NCI-H146 (cell line): Measurements from ENCODE around the gene TUBB1.
"Not testable (repeated sequence)": the region's sequence is repeated elsewhere in the genome, so short reads cannot be mapped to it uniquely, and the experiment has no call there.

Experiments used
- DNase-seq: peaks from one replicate; lab custom pipeline; 2025; lab: John Stamatoyannopoulos, UW

TUBB1 gene

DNA sequence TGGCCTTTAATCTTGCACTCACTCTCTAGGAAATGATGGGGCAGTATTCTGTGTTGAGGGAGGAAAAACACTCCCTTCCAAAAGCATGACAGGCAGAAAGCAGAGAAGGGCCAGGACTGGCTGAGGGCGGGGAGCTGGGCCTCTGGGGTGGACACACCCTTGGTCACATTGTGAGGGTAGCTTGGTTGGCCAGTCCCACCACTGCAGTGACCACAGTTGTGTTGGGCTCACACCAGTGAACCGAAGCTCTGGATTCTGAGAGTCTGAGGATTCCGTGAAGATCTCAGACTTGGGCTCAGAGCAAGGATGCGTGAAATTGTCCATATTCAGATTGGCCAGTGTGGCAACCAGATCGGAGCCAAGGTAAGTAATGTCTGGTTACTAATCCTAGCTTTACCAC is at the start of gene TUBB1:
Gene TUBB1 (plus strand): TSS at position 213 of the 400 bp plus-strand sequence. CDS start 94 bp downstream, at position 307.
- DNase-seq = no peak

DNA sequence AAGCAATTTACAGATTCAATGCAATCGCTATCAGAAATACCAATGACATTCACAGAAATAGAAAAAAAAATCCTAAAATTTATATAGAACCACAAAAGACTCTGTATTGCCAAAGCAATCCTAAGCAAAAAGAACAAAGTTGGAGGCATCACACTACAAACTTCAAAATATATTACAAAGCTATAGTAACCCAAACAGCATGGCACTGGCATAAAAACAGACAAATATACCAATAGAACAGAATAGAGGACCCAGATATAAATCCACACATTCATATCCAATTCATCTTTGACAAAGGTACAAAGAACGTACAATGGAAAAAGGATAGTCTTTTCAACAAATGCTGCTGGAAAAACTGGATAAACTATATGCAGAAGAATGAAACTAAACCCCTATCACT is 49.8 kb upstream of the TUBB1 start:
- no peak for DNase-seq

DNA sequence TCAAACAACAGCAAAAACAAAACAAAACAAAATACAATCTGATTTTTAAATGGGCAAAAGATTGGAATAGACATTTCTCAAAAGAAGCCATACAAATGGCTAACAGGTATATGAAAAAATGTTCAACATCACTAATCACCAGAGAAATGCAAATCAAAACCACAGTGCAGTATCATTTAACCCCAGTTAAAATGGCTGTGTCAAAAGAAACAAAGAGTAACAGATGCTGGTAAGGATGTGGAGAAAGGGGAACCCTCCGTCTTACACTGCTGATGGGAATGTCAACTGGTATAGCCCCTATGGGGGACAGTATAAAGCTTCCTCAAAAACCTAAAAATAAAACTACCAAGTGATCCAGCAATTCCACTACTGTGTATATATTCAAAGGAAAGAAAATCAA is 49.1 kb upstream of the TUBB1 start:
- no peak for DNase-seq

DNA sequence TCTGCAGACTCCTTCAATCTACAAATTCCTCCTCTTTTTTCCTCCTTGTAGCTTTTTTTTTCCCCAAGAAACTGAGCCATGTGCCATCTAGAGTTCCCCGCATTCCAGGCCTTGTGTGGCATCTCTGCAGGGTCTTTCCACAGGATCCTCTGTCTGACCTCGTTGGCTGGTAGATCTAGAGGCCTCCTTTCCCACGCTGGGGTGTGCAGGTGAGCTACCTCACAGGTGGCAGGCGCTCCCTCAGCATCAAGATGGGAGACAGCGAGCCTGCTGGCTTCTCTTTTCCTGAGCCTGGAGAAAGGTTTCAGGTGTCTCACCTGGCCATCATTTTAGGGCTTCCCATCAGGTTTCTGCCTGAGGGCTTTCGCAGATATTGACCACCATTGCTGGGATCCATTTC is 47.8 kb upstream of the TUBB1 start:
- DNase-seq = peak; percentile 53

DNA sequence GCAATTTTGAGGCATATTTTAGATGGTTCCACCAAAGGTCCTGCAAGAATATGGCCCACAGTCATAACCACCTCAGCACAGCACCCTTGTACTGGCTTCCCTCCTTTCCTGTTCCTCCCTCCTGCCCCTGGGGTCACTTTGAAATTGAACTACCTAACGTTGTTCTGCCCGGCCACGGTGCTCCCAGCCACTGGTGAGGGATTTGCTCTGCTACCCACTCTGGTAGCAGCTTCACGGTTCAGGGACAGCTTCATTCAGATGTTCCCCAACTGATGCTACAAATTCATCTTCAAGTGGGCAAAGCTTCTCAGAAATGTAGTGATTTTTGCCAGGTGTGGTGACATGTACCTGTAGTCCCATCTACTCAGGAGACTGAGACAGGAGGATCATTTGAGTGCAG is 46.0 kb upstream of the TUBB1 start:
- DNase-seq = no peak

DNA sequence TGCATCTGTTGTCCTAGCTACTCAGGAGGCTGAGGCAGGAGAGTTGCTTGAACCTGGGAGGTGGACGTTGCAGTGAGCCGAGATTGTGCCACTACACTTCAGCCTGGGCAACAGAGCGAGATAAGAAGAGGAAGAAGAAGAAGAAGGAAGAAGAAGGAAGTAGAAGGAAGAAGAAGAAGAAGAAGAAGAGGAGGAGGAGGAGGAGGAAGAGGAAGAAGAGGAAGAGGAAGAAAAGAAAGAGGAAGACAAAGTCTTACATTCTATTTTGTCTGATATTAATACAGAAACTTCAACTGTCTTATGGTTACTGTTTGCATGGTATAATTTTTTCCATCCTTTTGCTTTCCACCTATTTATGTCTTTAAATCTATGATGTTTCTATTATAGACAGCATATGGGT is 45.4 kb upstream of the TUBB1 start:
- DNase-seq = no peak

DNA sequence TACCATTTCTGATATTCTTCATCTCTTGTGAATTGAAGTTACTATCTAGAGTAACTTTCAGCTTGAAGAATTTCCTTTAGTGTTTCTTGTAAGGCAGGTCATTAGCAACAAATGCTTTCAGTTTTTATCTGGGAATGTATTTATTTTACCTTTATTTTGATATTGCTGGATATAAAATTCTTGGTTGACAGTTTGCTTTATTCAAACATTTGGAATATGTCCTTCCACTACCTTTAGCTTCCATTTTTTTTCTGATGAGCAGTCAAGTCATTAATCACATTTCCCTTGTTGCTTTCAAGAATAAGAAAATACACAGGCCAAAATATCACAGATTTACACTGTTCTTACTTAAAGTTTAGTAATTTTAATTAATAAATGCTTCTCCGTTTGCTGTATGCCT is 43.9 kb upstream of the TUBB1 start:
- DNase-seq = no peak

DNA sequence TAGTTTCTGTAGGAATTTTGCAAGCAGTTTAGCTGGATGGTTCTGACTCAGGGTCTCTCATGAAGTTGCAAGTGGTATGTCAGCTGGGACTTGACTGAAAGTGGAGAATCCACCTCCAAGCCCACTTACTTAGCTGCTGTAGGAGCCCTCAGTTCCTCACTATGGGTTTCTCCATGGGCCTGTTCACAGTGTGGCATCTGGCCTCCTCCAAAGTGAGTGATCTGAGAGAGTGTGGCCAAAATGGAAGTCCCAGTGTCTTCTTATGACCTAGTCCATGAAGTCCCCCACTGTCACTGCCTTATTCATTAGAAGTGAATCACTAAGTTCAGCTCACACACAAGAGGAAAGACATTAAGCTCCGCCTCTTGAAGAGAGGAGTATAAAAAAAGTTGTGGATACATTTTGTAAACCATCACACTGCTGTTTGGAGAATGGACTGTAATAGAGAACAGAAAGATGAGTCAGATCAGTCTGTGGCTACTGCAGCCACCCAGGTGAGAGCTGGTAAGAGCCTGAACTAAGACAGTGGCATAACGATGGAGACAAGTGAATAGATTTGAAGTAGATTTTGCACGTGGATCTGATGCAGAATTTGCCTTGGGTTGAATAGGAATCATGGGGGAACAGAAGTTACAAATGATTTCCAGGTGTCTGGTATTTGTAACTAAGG is 43.0 kb upstream of the TUBB1 start:
- no peak for DNase-seq

DNA sequence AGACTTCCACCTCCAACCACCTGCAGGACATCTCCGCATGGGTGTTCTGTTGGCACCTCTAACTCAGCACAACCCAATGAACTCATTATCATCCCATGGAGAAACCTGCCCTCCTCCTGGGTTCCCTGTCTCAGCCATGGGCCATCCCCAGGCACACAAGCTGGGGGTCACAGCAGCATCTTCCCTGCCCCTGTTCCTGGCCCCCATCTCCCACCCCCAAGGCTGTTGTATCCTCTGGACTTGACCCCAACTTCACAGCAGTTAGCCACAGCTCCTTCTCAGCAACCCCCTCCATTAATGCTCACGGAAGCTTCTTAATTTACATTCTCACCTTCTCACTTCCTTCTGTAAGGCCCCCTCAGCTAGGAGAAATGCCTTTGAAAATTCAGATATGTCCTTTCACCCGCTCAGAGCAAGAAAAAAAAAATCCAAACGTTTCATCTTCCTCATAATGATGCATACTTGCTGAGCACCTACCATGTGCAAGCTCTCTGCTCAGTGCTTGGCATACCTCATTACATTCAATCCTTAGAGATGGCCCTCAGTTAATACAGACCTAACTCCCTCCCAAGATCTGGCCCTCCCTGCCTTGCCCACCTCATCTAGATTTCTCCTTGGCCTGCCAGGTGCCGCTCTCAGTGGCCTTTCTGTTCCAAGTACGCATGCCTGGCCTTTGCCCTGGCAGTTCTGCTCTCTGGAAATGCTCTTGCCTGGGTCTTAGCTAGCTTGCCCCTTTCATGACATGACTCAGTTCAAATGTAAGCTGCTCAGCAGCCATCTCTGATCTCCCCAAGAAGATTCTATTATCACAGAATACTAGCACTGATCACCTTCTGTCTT is 40.7 kb upstream of the TUBB1 start:
- no peak for DNase-seq

DNA sequence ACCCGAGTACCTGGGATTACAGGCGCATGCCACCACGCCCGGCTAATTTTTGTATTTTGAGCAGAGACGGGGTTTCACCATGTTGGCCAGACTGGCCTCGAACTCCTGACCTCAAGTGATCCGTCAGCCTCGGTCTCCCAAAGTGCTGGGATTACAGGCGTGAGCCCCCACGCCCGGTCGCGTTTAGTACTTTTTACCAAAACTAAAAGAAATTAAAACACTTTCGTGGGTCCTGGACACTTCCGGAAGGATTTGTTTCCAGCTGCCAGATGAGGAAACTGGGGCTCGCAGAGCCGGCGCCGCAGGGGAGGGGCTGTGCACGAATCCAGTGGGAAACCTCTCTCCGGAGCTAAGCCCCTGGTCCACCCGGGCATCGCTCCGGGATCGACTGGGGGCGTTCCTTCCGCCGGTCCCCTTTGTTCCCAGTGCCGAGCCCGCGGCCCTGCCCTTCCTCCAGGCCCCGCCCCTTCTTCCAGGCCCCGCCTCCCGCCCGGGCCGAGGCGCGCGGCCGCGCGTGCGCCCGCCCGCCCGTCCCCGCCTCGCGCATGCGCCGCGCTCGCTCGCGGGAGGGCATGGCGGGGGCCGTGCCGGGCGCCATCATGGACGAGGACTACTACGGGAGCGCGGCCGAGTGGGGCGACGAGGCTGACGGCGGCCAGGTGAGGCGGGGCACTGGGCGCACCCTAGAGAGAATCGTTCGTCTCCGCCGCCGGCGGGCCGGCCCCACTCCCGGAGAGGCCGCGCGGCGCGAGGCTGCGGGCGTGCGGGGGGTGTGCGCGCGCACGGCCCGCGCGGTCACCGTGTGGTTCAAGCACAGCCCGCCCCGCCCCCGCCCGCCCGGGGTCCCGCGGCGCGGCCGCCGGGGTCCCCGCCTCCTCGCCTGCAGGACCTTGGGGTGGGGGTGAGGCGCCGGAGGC is 38.3 kb upstream of the TUBB1 start, which contains the start of gene NELFCD:
Gene NELFCD (plus strand): TSS at position 546 of the 917 bp plus-strand sequence. CDS start 54 bp downstream, at position 600.
- peak; percentile 96 for DNase-seq

DNA sequence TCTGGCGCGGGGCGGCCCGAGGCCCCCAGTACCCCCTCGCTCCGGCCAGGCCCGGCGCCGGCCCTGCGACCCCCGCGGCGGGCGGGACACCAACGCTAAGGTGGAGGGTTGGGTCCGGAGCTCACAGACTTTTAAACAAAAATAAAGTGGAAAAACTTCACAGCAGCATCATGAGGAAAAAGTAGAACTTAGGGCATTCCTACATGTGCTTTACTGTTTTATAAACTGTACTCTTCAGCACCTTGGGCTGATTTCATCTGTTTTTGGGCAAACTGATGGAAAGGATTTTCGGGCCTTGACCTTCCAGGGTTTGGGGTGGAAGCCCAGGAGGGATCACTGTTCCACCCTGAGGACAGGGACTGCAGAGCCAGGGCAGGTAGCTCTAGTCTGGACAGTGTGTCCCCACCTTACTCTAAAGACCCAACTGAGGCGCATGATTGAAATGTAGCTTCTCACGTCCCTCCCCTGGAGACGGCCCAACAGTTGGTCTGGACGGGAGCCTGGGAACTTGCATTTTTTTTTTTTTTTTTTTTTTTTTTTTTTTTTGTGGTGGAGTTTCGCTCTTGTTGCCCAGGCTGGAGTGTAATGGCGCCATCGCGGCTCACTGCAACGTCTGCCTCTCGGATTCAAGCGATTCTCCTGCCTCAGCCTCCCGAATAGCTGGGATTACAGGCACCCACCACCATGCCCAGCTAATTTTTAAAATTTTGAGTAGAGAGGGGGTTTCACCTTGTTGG is 37.4 kb upstream of the TUBB1 start:
- peak; percentile 29 for DNase-seq

DNA sequence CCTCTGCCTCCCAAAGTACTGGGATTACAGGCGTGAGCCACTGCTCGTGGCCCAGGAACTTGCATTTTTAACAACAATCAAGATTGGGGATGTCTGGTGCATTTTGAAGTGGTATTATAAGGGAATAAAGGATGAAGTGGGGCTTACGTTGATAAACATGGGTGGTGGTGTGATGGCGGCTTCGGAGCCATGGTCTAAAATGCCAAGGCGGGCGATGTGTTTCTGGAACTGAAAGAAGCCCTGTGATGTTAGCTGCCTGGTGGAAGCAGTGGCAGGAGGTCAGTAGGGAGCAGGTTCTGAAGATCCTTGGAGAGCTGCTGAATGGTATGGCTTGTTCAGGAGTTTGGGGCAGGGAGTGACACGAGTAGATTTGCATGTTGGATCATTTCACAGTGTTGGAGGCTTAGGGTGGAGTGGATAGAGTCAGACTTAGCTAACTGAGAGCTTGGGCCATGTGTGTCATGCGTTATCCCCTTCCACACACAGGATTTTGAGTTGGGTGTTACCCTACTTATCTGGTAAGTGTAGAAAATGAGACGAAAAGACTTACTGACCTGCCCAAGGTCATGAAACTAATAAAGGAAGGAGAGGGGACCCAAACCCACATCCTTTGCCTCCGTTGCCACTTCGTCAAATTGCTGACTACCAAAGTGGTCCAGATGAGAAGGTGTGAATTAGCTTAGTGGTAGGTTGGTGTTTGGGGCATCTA is 36.7 kb upstream of the TUBB1 start:
- no peak for DNase-seq

DNA sequence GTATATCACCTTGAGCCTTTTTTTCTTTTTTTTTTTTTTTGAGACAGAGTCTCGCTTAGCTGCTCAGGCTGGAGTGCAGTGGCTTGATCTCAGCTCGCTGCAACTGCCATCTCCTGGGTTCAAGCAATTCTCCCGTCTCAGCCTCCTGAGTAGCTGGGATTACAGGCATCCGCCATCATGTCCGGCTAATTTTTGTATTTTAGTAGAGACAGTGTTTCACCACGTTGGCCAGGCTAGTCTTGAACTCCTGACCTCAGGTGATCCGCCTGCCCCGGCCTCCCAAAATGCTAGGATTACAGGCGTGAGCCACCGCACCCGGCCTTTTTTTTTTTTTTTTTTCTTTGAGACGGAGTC is 36.1 kb upstream of the TUBB1 start:
- DNase-seq = not testable (repeated sequence)

DNA sequence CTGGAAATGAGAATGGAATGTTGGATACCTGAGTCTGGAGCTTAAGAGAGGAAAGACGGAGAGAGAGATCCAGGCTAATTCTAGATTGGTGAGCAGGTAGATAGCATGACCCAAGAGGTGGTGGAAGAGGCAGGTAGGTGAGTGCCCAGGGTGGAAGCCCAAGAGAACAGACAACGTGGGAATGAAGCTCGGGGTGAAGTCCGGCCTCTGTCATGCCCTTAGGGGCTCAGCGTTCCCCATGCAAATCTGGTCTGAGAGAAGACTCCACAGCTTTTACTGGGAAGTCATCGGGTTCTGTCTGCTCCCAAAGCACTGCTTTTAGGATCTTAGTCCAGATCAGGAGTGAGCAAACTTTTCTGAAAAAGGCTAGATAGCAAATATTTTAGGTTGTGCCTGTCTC is 34.5 kb upstream of the TUBB1 start:
- DNase-seq = no peak

DNA sequence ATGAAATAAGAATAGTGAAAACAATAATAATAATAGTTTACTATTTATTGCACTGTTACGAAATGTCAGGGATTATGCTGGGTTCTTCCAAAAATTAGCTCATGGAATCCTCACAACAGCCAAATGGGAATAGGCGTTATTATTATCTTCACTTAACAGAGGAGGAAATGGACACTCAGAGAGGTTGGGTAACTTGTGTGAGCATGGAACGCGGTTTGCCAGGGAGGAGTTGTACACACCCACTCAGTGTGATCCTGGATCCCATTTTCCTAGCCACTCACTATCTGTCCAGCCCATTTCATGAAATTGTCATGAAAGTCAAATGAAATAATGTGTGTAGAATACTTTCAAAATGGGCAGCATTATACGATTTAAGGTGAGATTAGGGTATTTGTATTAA is 33.6 kb upstream of the TUBB1 start:
- no peak for DNase-seq

DNA sequence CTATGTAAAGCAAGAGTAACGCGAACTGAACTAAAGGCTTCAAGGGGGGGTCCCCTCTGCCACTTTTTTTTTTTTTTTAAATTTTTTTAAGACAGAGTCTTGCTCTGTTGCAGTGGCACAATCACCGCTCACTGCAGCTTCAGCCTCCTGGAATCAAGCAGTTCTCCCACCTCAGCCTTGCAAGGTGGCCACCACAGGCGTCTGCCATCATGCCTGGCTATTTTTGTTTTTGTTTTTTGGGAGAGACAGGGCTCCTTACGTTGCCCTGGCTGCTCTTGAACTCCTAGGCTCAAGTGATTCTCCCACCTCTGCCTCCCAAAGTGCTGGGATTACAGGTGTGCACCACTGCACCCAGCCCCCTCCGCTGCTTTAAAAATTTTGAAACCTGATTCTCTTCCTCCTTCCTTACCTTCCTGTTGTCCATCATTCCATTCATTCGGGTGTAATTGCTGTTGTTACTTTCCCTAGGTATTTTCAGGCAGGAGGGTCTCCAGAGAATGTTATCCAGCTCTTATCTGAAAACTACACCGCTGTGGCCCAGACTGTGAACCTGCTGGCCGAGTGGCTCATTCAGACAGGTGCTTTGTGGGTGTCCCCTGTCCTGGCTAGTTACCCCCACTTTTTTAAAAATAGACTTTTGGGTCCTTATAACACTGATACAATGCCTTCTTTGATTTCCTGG is 32.8 kb upstream of the TUBB1 start:
- no peak for DNase-seq

DNA sequence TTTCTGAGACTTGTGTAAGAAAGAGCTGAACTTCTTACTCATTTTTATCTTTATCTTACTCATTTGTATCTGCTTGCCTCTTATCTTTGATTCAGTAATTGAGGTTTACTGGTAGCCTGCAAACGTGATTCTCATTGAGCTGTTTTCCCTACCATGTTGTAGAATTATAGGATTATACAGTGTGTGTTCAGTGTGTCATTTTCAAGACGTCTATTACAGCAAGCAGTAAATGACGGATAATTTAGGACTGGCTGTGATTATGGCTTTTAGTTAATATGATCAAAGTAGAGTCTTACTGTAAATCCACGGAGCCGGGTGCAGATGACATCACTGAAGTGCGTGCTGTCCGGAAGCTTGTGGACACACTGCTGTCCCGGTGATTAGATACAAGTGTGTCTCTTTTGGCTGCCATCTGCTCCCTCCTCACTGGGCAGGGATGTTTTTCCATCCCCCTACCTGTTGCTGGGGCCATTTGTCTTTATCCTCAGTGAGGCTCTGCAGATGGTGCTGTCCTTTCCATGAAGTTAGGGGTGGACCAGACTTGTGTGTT is 32.2 kb upstream of the TUBB1 start:
- no peak for DNase-seq

DNA sequence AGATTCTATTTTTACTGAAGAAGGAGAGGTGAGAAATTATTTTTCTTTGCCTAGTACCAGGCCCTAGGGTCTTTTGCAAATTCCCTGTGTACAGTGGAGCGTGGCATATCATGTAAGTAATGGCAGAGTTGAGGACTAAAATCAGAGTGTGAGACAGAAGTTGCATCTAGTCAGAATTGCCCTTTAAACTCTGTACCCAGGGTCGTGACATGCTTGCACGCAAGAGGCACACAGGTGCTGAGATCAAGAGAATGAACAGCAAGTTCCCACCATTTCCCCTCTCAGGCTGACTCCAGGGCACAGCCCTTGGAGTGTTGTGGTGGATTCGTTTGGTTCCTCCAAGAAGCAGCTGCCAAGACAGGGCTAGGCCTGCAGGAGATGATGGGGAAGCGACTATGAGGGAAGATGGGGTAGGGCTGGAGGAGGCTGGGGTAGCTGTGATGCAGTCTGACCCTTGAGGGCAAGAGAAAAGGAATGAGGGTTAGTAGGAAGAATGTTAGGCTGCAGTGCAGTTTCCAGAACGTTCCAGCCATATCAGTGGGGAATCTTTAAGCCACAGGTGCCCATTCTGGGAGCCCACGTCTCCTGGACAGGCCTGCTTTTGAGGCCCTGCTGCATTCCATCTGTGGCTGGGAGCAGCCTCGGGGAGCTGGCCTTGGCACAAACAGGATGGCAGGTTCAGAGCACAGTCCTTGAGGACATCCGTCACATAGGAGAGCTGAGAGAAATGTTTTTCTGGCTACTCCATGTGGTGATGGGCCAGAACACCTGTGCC is 31.3 kb upstream of the TUBB1 start:
- DNase-seq = no peak

DNA sequence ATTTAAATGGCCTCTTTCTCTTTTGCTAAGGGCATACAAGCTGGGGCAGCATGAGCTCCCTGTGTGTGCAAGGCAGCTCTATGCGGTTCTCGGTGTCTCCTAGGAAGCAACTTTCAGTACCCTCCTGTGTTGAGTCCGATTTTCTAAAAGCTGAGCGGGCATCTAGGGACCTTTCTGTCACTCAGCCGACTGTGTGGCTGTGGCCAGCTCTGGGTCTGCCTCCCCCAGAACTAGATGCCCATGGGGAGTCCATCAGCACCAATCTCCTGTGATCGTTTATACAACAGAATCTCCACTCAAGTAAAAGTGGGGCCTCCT is 30.7 kb upstream of the TUBB1 start:
- DNase-seq = no peak

DNA sequence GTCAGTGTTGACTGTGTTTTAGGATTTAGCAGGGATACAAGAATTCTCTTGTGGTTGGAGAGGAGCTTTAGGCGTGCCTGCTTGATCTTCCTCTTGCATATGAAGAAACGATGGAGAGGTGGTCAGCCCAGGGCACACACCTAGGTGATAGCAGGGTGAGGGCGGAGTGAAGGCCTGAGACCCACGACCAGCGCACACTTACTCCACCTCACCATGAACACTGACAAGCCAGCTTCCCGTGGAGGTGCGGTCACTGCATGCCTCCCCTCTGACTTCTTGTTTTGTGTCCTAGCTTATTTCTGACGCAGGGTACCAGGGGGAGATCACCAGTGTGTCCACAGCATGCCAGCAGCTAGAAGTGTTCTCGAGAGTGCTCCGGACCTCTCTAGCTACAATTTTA is 30.0 kb upstream of the TUBB1 start:
- DNase-seq = no peak
